Measurements from ENCODE around the gene CHST11. TPM values are rescaled to one million over a fixed set of nuclear protein-coding genes. Genes with fewer than 3 reads are reported as not detected.
"Not testable (repeated sequence)": the region's sequence is repeated elsewhere in the genome, so short reads cannot be mapped to it uniquely, and the experiment has no call there.

Gene CHST11
- total RNA-seq, 1 donor from 2014 or later: 44.3 TPM

DNA sequence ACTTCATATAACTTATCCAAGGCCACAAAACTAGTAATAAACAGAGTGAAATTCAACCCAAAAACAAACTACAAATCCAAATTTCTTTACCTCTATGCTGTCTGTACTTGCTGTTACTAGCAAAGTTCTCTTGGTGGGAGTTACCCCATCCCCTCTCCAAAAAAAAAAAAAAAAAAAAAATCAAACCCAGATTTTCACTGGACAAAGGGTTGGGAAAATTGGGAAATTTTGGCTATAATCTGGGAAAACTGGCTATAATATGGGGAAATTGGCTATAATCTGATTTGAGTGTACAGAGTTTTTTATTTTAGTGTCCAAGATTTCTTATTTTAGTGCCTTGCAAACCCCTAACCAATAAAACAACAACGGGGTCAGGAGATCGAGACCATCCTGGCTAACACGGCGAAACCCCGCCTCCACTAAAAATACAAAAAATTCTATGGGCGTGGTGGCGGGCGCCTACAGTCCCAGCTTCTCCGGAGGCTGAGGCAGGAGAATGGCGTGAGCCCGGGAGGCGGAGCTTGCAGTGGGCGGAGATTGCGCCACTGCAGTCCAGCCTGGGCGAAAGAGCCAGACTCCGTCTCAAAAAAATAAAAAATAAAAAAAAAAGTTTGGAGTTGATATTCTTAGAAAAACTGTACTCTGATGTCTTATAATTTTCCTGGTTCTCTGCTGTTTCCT is 148.4 kb downstream of the CHST11 start:
- no peak for DNase-seq (ENCODE audit: low read depth)
- H3K4me3 ChIP-seq (ENCODE audit: low read depth, low read length): no peak overlapping the region
- TF ChIP-seq, protein P1, sequence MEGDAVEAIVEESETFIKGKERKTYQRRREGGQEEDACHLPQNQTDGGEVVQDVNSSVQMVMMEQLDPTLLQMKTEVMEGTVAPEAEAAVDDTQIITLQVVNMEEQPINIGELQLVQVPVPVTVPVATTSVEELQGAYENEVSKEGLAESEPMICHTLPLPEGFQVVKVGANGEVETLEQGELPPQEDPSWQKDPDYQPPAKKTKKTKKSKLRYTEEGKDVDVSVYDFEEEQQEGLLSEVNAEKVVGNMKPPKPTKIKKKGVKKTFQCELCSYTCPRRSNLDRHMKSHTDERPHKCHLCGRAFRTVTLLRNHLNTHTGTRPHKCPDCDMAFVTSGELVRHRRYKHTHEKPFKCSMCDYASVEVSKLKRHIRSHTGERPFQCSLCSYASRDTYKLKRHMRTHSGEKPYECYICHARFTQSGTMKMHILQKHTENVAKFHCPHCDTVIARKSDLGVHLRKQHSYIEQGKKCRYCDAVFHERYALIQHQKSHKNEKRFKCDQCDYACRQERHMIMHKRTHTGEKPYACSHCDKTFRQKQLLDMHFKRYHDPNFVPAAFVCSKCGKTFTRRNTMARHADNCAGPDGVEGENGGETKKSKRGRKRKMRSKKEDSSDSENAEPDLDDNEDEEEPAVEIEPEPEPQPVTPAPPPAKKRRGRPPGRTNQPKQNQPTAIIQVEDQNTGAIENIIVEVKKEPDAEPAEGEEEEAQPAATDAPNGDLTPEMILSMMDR (conservative IDR thresholded peaks at IDR 0.05; ENCODE audit: low read depth, low read length): no peak

DNA sequence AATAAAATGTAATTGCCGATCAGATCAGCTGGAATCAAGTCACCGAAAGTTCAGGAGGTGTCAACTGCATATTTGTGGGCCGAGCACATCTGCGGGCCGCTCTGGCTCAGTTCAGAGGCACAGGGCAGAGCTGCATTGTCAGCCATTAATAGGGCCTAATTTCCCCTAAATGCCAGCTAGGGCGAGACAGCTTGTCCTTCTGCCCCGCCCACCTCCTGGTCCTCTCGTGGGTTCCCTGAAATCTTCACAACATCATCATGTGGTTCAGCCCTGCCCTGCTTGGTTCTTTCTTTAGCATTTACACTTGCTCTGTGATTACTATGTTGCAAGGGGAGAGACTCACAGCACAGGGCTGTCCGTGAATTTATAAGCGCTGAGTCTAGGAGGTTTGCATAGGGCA is 148.9 kb downstream of the CHST11 start:
- TF ChIP-seq, protein P1 (conservative IDR thresholded peaks at IDR 0.05; ENCODE audit: low read depth, low read length): no peak
- DNase-seq (ENCODE audit: low read depth): no peak

DNA sequence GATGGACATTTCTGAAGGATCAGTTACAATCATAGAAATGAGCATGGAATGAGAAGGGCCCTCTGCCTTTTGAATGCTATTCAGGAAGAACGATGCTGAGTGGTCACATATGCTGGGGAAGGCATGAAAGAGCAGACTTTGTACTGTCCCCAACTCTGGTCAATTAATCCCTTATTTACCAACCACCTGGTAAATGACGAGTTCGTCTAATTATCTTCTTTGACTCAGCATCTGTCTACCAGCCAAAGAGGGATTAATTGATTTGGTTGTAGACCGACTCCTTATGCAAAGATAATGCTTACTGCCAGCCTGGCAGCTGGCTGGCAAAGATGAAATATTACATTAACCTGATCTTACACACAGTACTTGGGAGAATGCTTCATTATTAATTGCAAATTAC is 152.2 kb downstream of the CHST11 start:
- no peak for DNase-seq (ENCODE audit: low read depth)
- TF ChIP-seq, protein P1 (conservative IDR thresholded peaks at IDR 0.05; ENCODE audit: low read depth, low read length): no peak
- H3K4me3 ChIP-seq (ENCODE audit: low read depth, low read length): no peak overlapping the region

More for the DNA sequence above, 148.9 kb downstream of the CHST11 start:
- H3K4me3 ChIP-seq (ENCODE audit: low read depth, low read length): no peak overlapping the region

DNA sequence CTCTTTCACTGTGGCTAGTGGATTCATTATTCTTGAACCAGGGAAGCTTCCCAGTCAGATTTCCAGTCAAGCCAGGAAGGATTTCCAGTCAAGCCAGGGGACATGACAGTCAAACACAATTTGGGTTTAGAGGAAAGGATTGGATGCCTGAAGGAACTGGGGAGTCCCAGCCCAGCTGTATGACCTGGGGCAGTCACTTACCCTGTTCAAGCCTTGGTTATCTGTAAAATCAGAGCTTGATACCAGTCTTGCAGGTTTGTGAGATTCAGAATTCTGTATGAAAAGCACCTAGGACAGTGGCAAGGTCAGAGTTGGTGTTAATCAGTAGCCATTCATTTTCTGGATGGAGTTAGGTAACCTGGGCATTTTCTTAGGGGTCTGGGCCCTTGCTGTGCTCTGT is 152.7 kb downstream of the CHST11 start:
- no peak for DNase-seq (ENCODE audit: low read depth)
- TF ChIP-seq, protein P1 (conservative IDR thresholded peaks at IDR 0.05; ENCODE audit: low read depth, low read length): no peak
- H3K4me3 ChIP-seq (ENCODE audit: low read depth, low read length): no peak overlapping the region

DNA sequence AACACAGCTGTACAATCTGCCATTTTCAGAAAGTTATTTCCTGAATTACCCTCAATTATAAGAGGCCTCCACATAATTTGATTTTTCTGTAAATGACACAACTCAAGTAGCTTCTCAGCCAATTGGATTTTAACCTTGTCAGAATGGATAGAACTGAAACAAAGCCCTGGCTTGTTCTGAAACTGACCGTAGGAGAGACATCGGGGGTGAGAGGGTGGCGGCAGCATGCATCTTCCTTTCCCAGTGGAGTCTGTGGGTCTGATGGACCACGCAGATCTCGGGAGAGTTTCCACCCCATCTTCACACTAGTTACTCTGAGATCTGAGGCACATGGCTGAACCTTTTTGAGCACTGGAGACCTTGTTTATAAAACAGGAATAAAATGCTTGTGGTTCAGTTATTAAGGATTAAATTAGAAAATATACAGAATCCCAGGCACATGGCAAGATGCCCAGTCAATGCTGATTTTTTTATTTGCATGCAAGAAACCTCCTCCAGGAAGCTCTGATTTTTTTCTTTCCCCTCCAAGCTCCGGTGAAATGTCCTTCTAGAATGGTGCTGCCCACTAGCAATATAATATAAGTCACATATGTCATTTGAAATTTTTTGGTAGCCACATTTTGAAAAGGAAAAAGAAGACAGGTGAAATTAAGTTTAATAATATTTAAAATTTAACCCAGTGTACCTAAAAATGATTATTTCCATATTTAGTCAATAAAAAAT is 153.9 kb downstream of the CHST11 start:
- no peak overlapping the region for H3K4me3 ChIP-seq (ENCODE audit: low read depth, low read length)
- DNase-seq (ENCODE audit: low read depth): no peak
- TF ChIP-seq, protein P1 (conservative IDR thresholded peaks at IDR 0.05; ENCODE audit: low read depth, low read length): no peak

DNA sequence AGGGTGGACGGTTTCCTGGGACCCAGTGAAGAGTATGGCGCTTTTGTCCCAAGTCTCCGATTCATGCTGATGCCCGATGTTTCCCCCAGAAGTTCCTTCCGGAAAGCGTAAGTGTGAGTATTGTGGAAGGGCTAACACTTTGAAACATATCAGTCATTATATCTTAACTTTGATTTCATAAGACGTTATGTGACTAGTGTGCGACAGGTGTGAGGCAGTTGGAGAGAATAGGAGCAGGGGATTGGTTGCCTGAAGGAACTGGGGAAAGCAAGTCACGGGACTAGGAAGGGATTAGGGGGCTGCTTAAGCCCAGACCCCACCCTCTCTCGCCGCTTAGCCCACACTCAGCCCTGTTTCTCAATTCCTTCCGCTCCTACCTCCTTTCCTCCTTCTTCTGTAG is 154.9 kb downstream of the CHST11 start:
- TF ChIP-seq, protein P1 (conservative IDR thresholded peaks at IDR 0.05; ENCODE audit: low read depth, low read length): no peak
- no peak for DNase-seq (ENCODE audit: low read depth)
- no peak overlapping the region for H3K4me3 ChIP-seq (ENCODE audit: low read depth, low read length)

DNA sequence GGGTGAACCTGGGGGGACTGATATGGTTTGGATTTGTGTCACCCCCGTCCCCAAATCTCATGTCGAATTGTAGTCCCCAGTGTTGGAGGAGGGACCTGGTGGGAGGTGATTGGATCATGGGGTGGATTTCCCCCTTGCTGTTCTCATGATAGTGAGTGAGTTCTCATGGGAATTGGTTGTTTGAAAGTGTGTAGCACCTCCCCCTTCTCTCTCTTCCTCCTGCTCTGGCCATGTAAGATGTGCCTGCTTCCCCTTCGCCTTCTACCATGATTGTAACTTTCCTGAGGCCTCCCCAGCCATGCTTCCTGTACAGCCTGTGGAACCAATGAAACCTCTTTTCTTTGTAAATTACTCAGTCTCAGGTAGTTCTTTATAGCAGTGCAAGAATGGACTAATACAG is 156.6 kb downstream of the CHST11 start:
- not testable (repeated sequence) for DNase-seq (ENCODE audit: low read depth)

More for the DNA sequence above, 156.6 kb downstream of the CHST11 start:
- H3K4me3 ChIP-seq (ENCODE audit: low read depth, low read length): not testable (repeated sequence)
